Activated T-helper 1 cell treated with anti-CD3 and anti-CD28 coated beads, Interleukin-2, amount 50 U/mL, for 16 hours (primary cell): ENCODE measurements around the gene TMEM203.
"Not testable (repeated sequence)": the region's sequence is repeated elsewhere in the genome, so short reads cannot be mapped to it uniquely, and the experiment has no call there.

Experiments used
- DNase-seq, 2 donors: peaks; one replicate each; pipeline ENCODE4 v3.0.0-alpha.2; 2020; ENCODE audit warnings: low read depth in 1 of 2, low spot score in 1 of 2

Gene TMEM203

DNA sequence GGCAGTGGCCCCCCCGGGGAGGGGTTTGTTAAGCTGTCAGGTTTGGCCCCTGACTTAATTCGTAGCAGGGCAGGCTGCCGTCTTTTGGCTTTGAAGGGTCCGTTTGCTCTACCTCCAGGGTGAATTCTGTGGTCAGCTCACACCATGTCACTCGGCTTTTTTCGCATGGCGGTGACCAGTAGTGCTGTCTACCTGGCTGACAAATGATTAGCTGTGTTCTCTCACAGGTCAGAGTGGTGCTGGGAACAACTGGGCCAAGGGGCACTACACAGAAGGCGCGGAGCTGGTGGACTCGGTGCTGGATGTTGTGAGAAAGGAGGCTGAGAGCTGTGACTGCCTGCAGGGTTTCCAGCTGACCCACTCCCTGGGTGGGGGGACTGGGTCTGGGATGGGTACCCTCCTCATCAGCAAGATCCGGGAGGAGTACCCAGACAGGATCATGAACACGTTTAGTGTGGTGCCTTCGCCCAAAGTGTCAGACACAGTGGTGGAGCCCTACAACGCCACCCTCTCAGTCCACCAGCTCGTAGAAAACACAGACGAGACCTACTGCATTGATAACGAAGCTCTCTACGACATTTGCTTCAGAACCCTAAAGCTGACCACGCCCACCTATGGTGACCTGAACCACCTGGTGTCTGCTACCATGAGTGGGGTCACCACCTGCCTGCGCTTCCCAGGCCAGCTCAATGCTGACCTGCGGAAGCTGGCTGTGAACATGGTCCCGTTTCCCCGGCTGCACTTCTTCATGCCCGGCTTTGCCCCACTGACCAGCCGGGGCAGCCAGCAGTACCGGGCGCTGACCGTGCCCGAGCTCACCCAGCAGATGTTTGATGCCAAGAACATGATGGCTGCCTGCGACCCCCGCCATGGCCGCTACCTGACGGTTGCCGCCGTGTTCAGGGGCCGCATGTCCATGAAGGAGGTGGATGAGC, 37.1 kb upstream of the TMEM203 start:
- DNase-seq: no peak

GRCh38 chr9:137241490-137242268, 36.2 kb upstream of the TMEM203 start:
- peak; percentile 55 to 64 for DNase-seq

- DNase-seq: peak; percentile 90 to 96
Measured at GRCh38 chr9:137240841-137241489, 35.5 kb upstream of the TMEM203 start, which contains the start of gene TUBB4B. TSS of gene TUBB4B (plus strand) at chr9:137241287. CDS start at chr9:137241361, 74 bp downstream.

DNA sequence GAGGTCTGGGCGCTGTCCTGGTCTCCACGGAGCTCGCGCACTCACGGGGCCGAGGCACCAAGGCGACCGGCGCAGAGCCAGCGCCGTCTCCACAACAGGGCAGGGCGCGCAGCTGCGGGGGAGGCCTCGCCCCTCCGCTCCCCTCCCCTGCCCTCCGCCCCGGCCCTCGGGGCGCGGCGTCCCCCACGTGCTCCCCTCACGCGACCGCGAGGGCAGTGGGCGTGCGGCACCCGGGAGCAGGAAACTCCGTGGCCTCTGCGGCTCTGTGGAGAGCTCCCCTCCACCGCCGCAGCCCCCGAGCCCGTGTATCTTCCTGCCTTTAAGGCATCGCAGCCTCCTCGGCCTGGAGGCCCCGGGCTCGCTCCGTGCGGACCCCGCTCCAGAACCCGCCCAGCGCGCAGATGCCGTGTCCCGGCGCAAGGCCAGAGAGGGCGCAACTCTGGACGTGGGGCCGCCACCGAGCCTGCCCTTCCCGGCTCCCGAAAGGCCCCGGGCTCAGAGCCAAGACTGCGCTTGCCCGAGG, 34.9 kb upstream of the TMEM203 start:
- peak in 1 of 2 donors; percentile 62 for DNase-seq

- not testable (repeated sequence) for DNase-seq
Measured at GRCh38 chr9:137239541-137240200, 34.2 kb upstream of the TMEM203 start.

GRCh38 chr9:137237759-137238726, 32.6 kb upstream of the TMEM203 start:
- DNase-seq: no peak

DNA sequence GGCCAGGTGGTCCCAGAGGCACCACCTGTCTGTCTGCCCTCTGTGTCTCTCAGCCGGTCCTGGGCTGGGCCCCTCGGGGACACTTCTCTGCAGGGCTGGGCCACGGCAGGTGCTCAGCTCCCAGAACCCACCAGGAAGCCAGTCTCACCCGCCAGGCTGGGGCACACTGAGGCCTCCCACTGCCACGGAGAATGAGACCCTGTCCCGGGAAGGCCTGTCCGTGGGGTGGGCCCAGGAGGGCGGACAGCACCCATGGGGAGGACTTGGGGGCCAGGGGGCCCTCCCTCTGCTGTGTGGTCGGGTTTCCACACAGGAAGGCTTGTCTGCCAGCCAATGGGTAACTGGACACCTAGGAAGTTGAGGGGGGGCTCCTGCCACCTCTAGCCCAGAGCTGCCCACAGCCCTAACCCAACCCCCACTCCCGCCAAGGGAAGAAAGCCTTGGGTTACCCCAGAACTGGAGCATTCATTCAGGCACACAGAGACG, 31.5 kb upstream of the TMEM203 start:
- DNase-seq: no peak

GRCh38 chr9:137236238-137236935, 30.9 kb upstream of the TMEM203 start:
- DNase-seq: peak; percentile 83 to 84

DNA sequence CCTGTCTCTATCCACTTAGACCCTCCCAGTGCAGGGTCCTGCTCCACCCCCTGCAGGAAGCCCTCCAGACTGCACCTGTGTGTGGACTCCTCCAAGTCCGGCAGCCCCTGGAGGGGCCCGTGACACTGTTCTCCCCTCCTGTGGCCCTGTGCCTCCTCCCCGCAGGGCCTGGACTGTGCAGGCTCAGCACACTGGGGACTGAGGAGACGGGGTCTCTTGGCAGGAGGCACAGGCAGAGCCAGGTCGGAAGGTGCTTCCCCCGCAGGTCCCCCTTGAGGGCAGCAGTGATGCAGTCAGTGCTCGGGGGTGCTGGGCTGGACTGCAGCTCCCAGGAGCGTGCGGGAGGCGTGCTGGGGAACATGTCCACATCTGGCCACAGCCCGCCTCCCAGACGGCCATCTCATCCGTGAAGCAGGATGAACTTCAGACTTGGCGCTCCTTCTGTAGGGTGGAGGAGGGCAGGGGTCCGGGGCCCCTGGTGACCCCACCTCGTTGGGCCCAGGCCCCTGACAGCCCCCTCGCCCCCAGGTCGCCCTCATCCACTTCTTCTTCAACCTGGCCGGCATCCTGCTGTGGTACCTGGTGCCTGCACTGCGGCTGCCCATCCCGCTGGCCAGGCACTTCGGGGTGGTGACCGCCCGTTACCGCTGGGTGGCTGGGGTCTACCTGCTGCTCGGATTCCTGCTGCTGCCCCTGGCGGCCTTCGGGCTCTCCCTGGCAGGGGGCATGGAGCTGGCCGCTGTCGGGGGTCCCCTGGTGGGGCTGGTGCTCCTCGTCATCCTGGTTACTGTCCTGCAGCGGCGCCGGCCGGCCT, 30.2 kb upstream of the TMEM203 start:
- DNase-seq: no peak

DNA sequence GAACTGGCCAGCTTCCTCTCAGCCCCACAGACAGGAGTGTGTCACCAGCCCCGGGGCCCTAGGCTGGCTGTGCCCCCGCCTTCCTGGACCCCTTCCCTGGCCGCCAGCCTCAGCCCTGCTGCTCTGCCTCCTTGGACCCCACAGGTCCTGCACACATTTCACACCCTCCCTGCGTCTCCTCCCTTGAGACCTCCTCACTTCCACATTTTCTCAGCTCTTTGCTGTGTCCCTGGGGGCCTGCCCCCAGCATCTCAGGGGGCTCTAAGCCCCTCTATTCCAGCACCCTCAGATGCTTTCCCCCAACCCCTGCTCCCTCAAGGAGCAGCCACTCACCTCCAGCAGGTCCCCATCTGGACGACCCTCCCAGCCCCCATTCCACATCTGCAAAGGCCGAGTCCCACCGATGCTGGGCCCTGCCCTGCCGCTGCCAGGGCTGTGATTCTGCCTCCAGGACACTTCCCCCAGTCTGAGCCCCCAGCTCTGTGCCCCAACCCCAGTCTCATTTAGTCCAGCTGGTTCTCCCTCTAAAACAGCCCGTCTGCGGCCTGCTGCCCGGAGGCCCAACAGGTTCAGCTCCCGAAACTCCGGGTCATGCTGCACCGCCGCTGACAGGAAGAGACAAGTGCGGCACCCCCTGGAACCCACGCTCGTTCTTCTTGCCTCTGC, 29.4 kb upstream of the TMEM203 start:
- no peak for DNase-seq

DNA sequence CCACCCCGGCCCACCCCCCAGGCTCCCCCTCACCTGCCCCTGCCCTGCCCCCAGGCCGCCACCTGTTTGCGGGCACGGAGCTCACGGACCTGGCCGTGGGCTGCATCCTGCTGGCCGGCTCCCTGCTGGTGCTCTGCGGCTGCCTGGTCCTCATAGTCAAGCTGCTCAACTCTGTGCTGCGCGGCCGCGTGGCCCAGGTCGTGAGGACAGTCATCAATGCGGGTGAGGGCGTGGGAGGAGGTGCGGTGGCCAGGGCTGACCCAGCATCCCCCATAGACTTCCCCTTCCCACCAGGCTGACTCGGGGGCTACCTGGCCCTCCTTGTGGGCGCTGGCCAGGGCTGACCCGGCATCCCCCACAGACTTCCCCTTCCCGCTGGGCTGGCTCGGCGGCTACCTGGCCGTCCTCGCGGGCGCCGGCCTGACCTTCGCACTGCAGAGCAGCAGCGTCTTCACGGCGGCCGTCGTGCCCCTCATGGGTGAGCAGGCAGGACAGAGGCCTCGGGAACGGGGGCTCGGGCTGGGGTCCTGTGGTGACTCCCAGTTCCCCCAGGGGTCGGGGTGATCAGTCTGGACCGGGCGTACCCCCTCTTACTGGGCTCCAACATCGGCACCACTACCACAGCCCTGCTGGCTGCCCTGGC, 28.7 kb upstream of the TMEM203 start:
- DNase-seq: no peak

DNA sequence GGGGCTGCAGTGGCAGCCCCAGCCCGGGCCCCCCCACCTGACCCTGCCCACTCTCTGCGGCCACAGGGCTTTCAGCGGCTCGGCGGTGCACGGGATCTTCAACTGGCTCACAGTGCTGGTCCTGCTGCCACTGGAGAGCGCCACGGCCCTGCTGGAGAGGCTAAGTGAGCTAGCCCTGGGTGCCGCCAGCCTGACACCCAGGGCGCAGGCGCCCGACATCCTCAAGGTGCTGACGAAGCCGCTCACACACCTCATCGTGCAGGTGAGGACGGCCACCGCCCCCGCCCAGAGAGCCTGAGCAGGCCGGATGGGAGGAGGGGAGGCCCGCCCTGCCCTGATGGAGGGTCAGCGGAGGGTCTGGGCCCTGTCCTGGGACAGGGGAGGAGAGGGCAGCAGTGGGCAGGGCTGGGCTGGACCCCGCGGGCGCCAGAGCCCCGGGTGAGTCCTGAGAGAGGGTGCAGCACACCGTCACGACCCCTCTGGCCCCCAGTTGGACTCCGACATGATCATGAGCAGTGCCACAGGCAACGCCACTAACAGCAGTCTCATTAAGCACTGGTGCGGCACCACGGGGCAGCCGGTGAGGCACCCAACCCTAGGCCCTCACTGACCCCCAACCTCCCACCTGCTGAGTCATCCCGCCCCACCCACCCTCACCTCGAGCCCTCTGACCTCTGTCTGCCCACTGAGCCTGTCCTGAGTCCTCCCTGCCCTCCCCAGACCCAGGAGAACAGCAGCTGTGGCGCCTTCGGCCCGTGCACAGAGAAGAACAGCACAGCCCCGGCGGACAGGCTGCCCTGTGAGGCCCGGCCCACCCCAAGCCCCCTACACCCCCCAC, 27.9 kb upstream of the TMEM203 start:
- DNase-seq: no peak

GRCh38 chr9:137232510-137232909, 27.1 kb upstream of the TMEM203 start:
- no peak for DNase-seq

DNA sequence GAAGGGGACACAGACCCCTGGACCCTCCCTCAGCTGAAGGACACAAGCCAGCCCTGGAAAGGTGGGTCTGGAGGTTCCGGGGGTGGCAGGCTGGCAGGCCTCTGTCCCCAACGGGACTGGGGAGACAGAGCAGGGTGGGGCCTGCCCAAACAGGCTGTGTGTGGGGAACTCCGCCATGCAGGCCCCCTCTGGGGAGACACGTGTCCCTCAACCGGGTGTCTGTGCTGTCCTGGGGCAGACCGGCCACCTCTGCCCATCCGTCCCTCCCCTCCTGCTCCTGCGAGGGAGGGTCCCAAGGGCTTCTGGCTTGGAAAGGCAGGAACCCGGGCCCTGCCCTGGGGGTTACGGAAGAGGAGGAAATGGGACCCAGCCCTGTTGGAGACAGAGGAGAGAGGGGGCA, 26.7 kb upstream of the TMEM203 start:
- DNase-seq: no peak

GRCh38 chr9:137231372-137232039, 26.1 kb upstream of the TMEM203 start:
- DNase-seq: no peak
